Tibial nerve (tissue), 4 donors: ENCODE measurements around the gene SLC2A6. TPM values are rescaled to one million over a fixed set of nuclear protein-coding genes. Genes with fewer than 3 reads are reported as not detected.

Experiments used
- DNase-seq, 2 donors: peaks; one replicate each; pipeline ENCODE4 v3.0.0-alpha.2; 2019; ENCODE audit warnings: low spot score in 2 of 2
- H3K27ac ChIP-seq, 4 donors: fragments of 200-600 bp; sonication (generic) in 3 of 4; one replicate each; pipeline ENCODE4 v1.5.1; 2017 to 2019; ENCODE audit warnings: mild to moderate bottlenecking in 1 of 4
- H3K27me3 ChIP-seq, 2 donors: fragments of 200-600 bp; sonication (generic) in 1 of 2; one replicate each; pipeline versions ENCODE4 v1.5.1 to v1.6.0; 2017 to 2019
- H3K36me3 ChIP-seq, 3 donors: fragments of 200-600 bp; sonication (generic); one replicate each; pipeline ENCODE4 v1.5.1; 2018 to 2019
- H3K4me1 ChIP-seq, 4 donors: fragments of 200-600 bp; sonication (generic) in 3 of 4; one replicate each; pipeline ENCODE4 v1.5.1; 2017 to 2019
- H3K4me3 ChIP-seq, 4 donors: fragments of 200-600 bp; sonication (generic) in 3 of 4; one replicate each; pipeline ENCODE4 v1.5.1; 2017 to 2019; ENCODE audit warnings: mild to moderate bottlenecking in 1 of 4, moderate library complexity in 1 of 4
- H3K9me3 ChIP-seq, 4 donors: fragments of 200-600 bp; sonication (generic) in 3 of 4; one replicate each; pipeline ENCODE4 v1.5.1; 2017 to 2019
- CTCF ChIP-seq, 5 experiments: fragments of 200-600 bp in 3 of 5; fragments of 450-650 bp in 2 of 5; sonication (generic) in 3 of 5; IDR thresholded peaks; one replicate each; pipeline ENCODE4 v1.5.1; 2016 to 2019; ENCODE audit warnings: antibody characterized with exemption in 5 of 5, mild to moderate bottlenecking in 3 of 5, moderate library complexity in 2 of 5
- EP300 ChIP-seq, 2 donors: sonication (generic); formaldehyde crosslinking; IDR thresholded peaks; one replicate each; pipeline ENCODE4 v1.6.1; 2017; ENCODE audit warnings: antibody characterized with exemption in 2 of 2, mild to moderate bottlenecking in 1 of 2
- POLR2A ChIP-seq, 2 donors: fragments of 450-650 bp; IDR thresholded peaks; one replicate each; pipeline ENCODE4 v1.6.1; 2017; ENCODE audit warnings: antibody characterized with exemption in 2 of 2, mild to moderate bottlenecking in 2 of 2, moderate library complexity in 2 of 2
- WGBS, 2 donors: methylation state at CpG; one replicate each; pipeline ENCODE4 v1.1.5; 2018; 5-methylcytosine and 5-hydroxymethylcytosine counted together
- total RNA-seq, 4 donors: library from RNA; depleted of rRNA; stranded (reverse); fragments of >200 nt; gene quantifications; one replicate each; pipeline ENCODE4 v1.1.0, GENCODE V29; 2016

The SLC2A6 gene
- total RNA-seq, 4 donors from 2014 or later = 2.1 to 6.3 (median 3.0) TPM

GRCh38 chr9:133421615-133422542 is 57.0 kb downstream of the SLC2A6 start, which contains the start of gene ADAMTS13:
Gene ADAMTS13, plus strand, starts transcription at chr9:133422367. Its CDS starts 77 bp downstream, at chr9:133422444.
- no peak within 1 kb of the TSS for H3K4me3 ChIP-seq
- 47 to 51% methylated on average over 22 to 23 of the region's 23 CpGs for WGBS, 2 donors
- peaks cover 0 to 10% of the 10 kb centered on the region in 2 donors for H3K27me3 ChIP-seq
- H3K9me3 ChIP-seq = no peaks in the 10 kb centered on the region
- DNase-seq = no peak
- TF ChIP-seq EP300 (IDR thresholded peaks at IDR 0.05) (no peak), CTCF (IDR thresholded peaks at IDR 0.05) (no peak), POLR2A (IDR thresholded peaks at IDR 0.05) (no peak)
- peaks cover 0 to 25% (median 0%) of the 10 kb centered on the region in 3 donors for H3K36me3 ChIP-seq
- no peak within 1 kb of the TSS for H3K27ac ChIP-seq
- peaks cover 0 to 14% (median 6%) of the 10 kb centered on the region in 4 donors for H3K4me1 ChIP-seq

Other genes with a start within 250 kb of the SLC2A6 start
- gene ABO, start 203.9 kb downstream of the SLC2A6 start, total RNA-seq = 10 to 100 TPM in 2 of 4 donors, 1 to 10 TPM in 2; 4.8 to 25.5 (median 8.9) TPM
- 10 to 100 TPM; 21.6 to 36.3 (median 31.5) TPM for gene SURF6, start 142.9 kb downstream of the SLC2A6 start, total RNA-seq
- gene MED22, start 131.0 kb downstream of the SLC2A6 start, total RNA-seq = 10 to 100 TPM; 29.3 to 63.6 (median 39.2) TPM
- gene RPL7A, start 130.9 kb downstream of the SLC2A6 start, total RNA-seq = 1,000 to 10,000 TPM; 1,757 to 2,575 (median 2,004) TPM
- 10 to 100 TPM; 35.0 to 59.4 (median 41.6) TPM for gene SURF1, start 122.6 kb downstream of the SLC2A6 start, total RNA-seq
- gene SURF2, start 122.5 kb downstream of the SLC2A6 start, total RNA-seq = 10 to 100 TPM; 12.2 to 24.3 (median 23.0) TPM
- 100 to 1,000 TPM; 102 to 213 (median 123) TPM for gene SURF4, start 103.0 kb downstream of the SLC2A6 start, total RNA-seq
- 1 to 10 TPM in 1 of 4 donors, under 1 TPM in 3; 0.22 to 1.0 (median 0.69) TPM for gene STKLD1, start 102.7 kb downstream of the SLC2A6 start, total RNA-seq
- gene REXO4, start 61.1 kb downstream of the SLC2A6 start, total RNA-seq = 10 to 100 TPM; 17.9 to 27.0 (median 22.7) TPM
- 1 to 10 TPM; 1.7 to 4.3 (median 3.2) TPM for gene ADAMTS13, start 56.7 kb downstream of the SLC2A6 start, total RNA-seq
- 10 to 100 TPM in 2 of 4 donors, 1 to 10 TPM in 2; 8.6 to 16.3 (median 10.3) TPM for gene CACFD1, start 19.1 kb downstream of the SLC2A6 start, total RNA-seq
- 1 to 10 TPM in 2 of 4 donors, not detected in 2; 1.4 to 8.3 TPM for gene MYMK, start 45.9 kb upstream of the SLC2A6 start, total RNA-seq
- 10 to 100 TPM; 11.1 to 38.9 (median 26.9) TPM for gene ADAMTSL2, start 55.6 kb upstream of the SLC2A6 start, total RNA-seq
- 1 to 10 TPM in 2 of 4 donors, under 1 TPM in 1, not detected in 1; 0.90 to 2.2 (median 1.0) TPM for gene FAM163B, start 130.3 kb upstream of the SLC2A6 start, total RNA-seq
- 1 to 10 TPM in 1 of 4 donors, under 1 TPM in 2, not detected in 1; under 0.01 to 1.2 (median 0.22) TPM for gene DBH, start 157.3 kb upstream of the SLC2A6 start, total RNA-seq